SK-N-MC (cell line): ENCODE measurements around the gene LRP8.

Experiments
- EZH2 ChIP-seq: fragments of 200-600 bp; sonication (generic); IDR thresholded peaks from one replicate; pipeline ENCODE4 v1.6.1; 2017; ENCODE audit warnings: antibody characterized with exemption
- FOXP2 ChIP-seq: optimal IDR thresholded peaks from 2 replicates; pipeline ENCODE3; 2011; ENCODE audit warnings: mild to moderate bottlenecking, moderate library complexity; ENCODE audit not compliant: insufficient read depth; ENCODE audit errors: extremely low read length, control extremely low read depth
- POLR2AphosphoS5 ChIP-seq: IDR thresholded peaks from 2 replicates; pipeline ENCODE4 v1.6.1; 2012; ENCODE audit warnings: mild to moderate bottlenecking, low read depth, low read length, borderline replicate concordance

DNA sequence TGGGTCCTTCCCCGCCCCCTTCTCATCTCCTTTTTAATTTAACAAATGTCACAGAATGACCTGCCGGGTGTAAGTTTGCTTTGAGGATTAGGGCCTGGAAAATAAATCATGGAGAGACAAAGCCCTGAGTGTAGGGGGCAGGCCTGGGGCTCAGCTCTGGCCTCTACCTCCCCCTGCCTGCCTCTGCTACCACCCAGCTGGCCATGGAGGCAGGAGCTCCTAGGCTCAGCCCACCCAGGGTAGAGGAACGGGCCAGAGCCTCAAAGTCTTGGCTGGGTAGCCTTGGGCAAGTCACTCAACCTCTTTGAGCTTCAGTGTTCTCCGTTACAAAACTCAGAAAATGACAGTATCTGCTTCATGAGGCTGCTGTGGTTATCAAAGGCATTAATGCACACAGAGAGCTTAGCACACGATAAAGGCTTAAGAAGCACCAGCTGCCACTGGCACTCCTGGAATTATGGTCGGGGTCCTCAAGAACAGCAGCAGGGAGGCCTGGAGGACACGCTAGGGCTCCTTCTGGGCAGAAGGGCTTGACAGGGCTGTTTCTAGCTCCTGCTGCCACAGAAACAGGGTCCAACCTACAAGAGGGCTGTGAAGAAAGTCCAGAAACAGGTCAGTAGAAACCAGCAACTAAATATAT lies 39.0 kb downstream of the LRP8 start:
- TF ChIP-seq POLR2AphosphoS5 (no peak), EZH2 (no peak), FOXP2 (no peak)
